K562 (cell line): ENCODE measurements around the gene CEP68. TPM values are rescaled to one million over a fixed set of nuclear protein-coding genes. Genes with fewer than 3 reads are reported as not detected.

Experiments used
- ADNP ChIP-seq: fragments of 200-800 bp; sonication (Bioruptor generic); IDR thresholded peaks from 2 replicates; pipeline ENCODE4 v1.6.1; 2016; ENCODE audit warnings: missing genetic modification characterization, missing compliant biosample characterization
- DACH1 ChIP-seq: fragments of 450-650 bp; IDR thresholded peaks from 2 replicates; pipeline ENCODE4 v1.6.1; 2018; ENCODE audit not compliant: partially characterized antibody
- ELK3 ChIP-seq: fragments of 450-650 bp; formaldehyde crosslinking; IDR thresholded peaks from 2 replicates; pipeline ENCODE4 v1.4.0; 2020; ENCODE audit warnings: mild to moderate bottlenecking
- FOS ChIP-seq: IDR thresholded peaks from 3 replicates; pipeline ENCODE4 v1.6.1; 2011; ENCODE audit not compliant: insufficient read length; ENCODE audit errors: extremely low read depth
- HDAC3 ChIP-seq: fragments of 450-650 bp; IDR thresholded peaks from 2 replicates; pipeline ENCODE4 v1.6.1; 2018; ENCODE audit warnings: borderline replicate concordance, mild to moderate bottlenecking, moderate library complexity; ENCODE audit not compliant: partially characterized antibody
- MCM3 ChIP-seq: fragments of 450-650 bp; IDR thresholded peaks from 2 replicates; pipeline ENCODE4 v1.6.1; 2016
- MNT ChIP-seq, 2 experiments: fragments of 450-650 bp; conservative IDR thresholded peaks; 2 replicates each; pipeline ENCODE4 v1.6.1; 2017; ENCODE audit warnings: mild to moderate bottlenecking in 2 of 2, moderate library complexity in 2 of 2
- MYC ChIP-seq, 2 experiments: fragments of 250-450 bp in 1 of 2; sonication (Bioruptor Pico) in 1 of 2; IDR thresholded peaks; 2 replicates each; pipeline versions ENCODE4 v1.5.1 to v1.6.1; 2012 to 2021; ENCODE audit warnings: low read depth in 2 of 2, borderline replicate concordance in 1 of 2, improper control_type of control experiment in 1 of 2, low read length in 1 of 2, mild to moderate bottlenecking in 1 of 2, moderate library complexity in 1 of 2
- NFIC ChIP-seq: fragments of 450-650 bp; IDR thresholded peaks from 2 replicates; pipeline ENCODE4 v1.6.1; 2017; ENCODE audit warnings: mild to moderate bottlenecking, inconsistent platforms
- PRMT5 ChIP-seq: sonication (generic); formaldehyde crosslinking; IDR thresholded peaks from 2 replicates; pipeline ENCODE4 v1.5.0; 2020; ENCODE audit warnings: missing genetic modification reagents
- SP1 ChIP-seq: sonication (generic); formaldehyde crosslinking; IDR thresholded peaks from 2 replicates; pipeline ENCODE4 v1.8.1; 2022; ENCODE audit warnings: mild to moderate bottlenecking, missing genetic modification reagents
- SREBF1 ChIP-seq: fragments of 150-350 bp; IDR thresholded peaks from 2 replicates; pipeline ENCODE4 v1.6.1; 2014; ENCODE audit warnings: antibody characterized with exemption, low read depth, low read length, borderline replicate concordance
- TCFL5 ChIP-seq: fragments of 250-450 bp; sonication (Bioruptor Pico); conservative IDR thresholded peaks from 2 replicates; pipeline ENCODE4 v1.6.1; 2021; ENCODE audit warnings: mild to moderate bottlenecking, moderate library complexity, matching md5 sums
- YBX1 ChIP-seq: fragments of 450-650 bp; IDR thresholded peaks from 2 replicates; pipeline ENCODE4 v1.7.1; 2016; ENCODE audit warnings: mild to moderate bottlenecking
- ZBTB33 ChIP-seq: sonication (generic); formaldehyde crosslinking; IDR thresholded peaks from 2 replicates; pipeline ENCODE4 v1.8.1; 2023; ENCODE audit warnings: mild to moderate bottlenecking, missing genetic modification reagents
- ZNF263 ChIP-seq: sonication (generic); formaldehyde crosslinking; IDR thresholded peaks from 2 replicates; pipeline ENCODE4 v1.8.0; 2022; ENCODE audit warnings: mild to moderate bottlenecking, missing genetic modification reagents, borderline replicate concordance
- ZNF354B ChIP-seq: fragments of 250-450 bp; sonication (Bioruptor Pico); IDR thresholded peaks from 2 replicates; pipeline ENCODE4 v1.4.0; 2020
- ZNF384 ChIP-seq: IDR thresholded peaks from 2 replicates; pipeline ENCODE4 v1.6.1; 2012; ENCODE audit warnings: low read depth, low read length, improper control_type of control experiment
- ZNF551 ChIP-seq: fragments of 250-450 bp; sonication (Bioruptor Pico); IDR thresholded peaks from 2 replicates; pipeline ENCODE4 v1.5.0; 2021; ENCODE audit warnings: mild to moderate bottlenecking, moderate library complexity
- ZNF57 ChIP-seq: fragments of 450-650 bp; formaldehyde crosslinking; IDR thresholded peaks from 2 replicates; pipeline ENCODE4 v1.4.0; 2020; ENCODE audit warnings: mild to moderate bottlenecking, moderate library complexity
- ZNF589 ChIP-seq: fragments of 200-800 bp; sonication (Bioruptor generic); IDR thresholded peaks from 2 replicates; pipeline ENCODE4 v1.6.1; 2016; ENCODE audit warnings: low read depth, missing genetic modification characterization, missing compliant biosample characterization
- polyA plus RNA-seq, 8 experiments: library from polyadenylated mRNA; depleted of rRNA in 4 of 8; stranded (reverse) in 5 of 8; unstranded in 3 of 8; fragments of >200 nt; fragmentation: Nextera tagmentation in 2 of 8; fragmentation: Illumina TruSeq in 1 of 8; extraction: Ambion mirVana in 2 of 8; extraction: Trizol in 1 of 8; gene quantifications; 2 replicates each; pipeline versions ENCODE4 v1.2.1 to v1.2.3, GENCODE V29; 2011 to 2014; ENCODE audit warnings: inconsistent platforms in 1 of 8, missing spikeins in 1 of 8
- total RNA-seq, 7 experiments: library from RNA; depleted of rRNA in 6 of 7; stranded (reverse); fragments of >200 nt in 6 of 7; fragmentation: Illumina TruSeq in 2 of 7; extraction: Trizol in 2 of 7; gene quantifications; 2 replicates each; pipeline versions ENCODE4 v1.2.1 to v1.2.3, GENCODE V29; 2011 to 2021; ENCODE audit warnings: low replicate concordance in 1 of 7
- TF ChIP-seq, protein P1 (sequence below): fragments of 250-450 bp; sonication (Bioruptor Pico); IDR thresholded peaks from 2 replicates; pipeline ENCODE4 v1.5.0; 2020; ENCODE audit warnings: mild to moderate bottlenecking, borderline replicate concordance

Gene CEP68
- total and polyA plus RNA-seq, 9 of the 15 experiments (the other 6 are each of a cell fraction or from before 2014, with no cell fraction given): 1.4 to 8.5 (median 5.2) TPM

DNA sequence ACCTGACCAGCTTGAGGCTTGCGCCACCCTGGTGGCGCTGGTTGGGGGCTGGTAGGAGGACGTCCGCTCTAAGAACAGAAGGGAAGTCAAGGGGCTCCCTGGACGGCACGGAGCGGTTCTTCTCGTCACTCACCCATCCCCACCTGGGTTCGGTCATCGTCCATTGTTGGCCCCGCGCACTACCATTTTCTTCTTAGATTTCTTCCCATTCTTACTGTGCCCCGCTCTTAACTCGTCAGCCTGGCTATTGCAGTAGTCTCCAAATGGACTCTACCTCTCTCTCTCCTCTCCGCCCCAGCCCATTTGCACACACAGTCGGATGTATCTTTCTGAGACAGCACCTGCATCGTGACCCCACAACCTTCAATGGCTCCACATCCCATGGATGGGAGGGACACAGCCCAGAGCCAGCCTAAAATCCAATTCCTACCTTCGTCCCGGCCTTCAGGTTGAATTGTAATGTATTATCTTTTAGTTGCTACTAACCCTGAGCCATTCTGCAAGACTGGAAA is 74.5 kb downstream of the CEP68 start (continued):
- no peak for TF ChIP-seq DACH1
- no peak for TF ChIP-seq HDAC3
- TF ChIP-seq ELK3: no peak
- TF ChIP-seq PRMT5 (CRISPR knock-in tag): no peak
- no peak for TF ChIP-seq FOS
- no peak for TF ChIP-seq TCFL5 (CRISPR knock-in tag)
- no peak for TF ChIP-seq ZNF589 (CRISPR knock-in tag)
- no peak for TF ChIP-seq ADNP (tag)
- peak; percentile 29; the same call in 1 of the 2 replicates for TF ChIP-seq NFIC
- no peak for TF ChIP-seq ZNF551 (CRISPR knock-in tag)
- TF ChIP-seq SP1: no peak
- TF ChIP-seq MYC (IDR thresholded peaks at IDR 0.05; ENCODE audit: low read depth, low read length): no peak
- TF ChIP-seq MYC (CRISPR knock-in tag; IDR thresholded peaks at IDR 0.05; ENCODE audit: borderline replicate concordance, low read depth): no peak
- no peak for TF ChIP-seq SREBF1
- TF ChIP-seq ZNF263 (CRISPR knock-in tag): no peak; the same call in 1 of the 2 replicates
- no peak for TF ChIP-seq ZBTB33
- TF ChIP-seq ZNF57 (CRISPR knock-in tag): no peak
- TF ChIP-seq YBX1: no peak
- no peak for TF ChIP-seq ZNF384
- TF ChIP-seq, protein P1, sequence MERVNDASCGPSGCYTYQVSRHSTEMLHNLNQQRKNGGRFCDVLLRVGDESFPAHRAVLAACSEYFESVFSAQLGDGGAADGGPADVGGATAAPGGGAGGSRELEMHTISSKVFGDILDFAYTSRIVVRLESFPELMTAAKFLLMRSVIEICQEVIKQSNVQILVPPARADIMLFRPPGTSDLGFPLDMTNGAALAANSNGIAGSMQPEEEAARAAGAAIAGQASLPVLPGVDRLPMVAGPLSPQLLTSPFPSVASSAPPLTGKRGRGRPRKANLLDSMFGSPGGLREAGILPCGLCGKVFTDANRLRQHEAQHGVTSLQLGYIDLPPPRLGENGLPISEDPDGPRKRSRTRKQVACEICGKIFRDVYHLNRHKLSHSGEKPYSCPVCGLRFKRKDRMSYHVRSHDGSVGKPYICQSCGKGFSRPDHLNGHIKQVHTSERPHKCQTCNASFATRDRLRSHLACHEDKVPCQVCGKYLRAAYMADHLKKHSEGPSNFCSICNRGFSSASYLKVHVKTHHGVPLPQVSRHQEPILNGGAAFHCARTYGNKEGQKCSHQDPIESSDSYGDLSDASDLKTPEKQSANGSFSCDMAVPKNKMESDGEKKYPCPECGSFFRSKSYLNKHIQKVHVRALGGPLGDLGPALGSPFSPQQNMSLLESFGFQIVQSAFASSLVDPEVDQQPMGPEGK (CRISPR knock-in tag): no peak
- TF ChIP-seq MCM3: no peak
- TF ChIP-seq MNT (conservative IDR thresholded peaks at IDR 0.05): no peak
- TF ChIP-seq ZNF354B: no peak
